GM21529 (cell line): ENCODE results near the gene ZRANB3.
"Not testable (repeated sequence)": the region's sequence is repeated elsewhere in the genome, so short reads cannot be mapped to it uniquely, and the experiment has no call there.

Source experiments
- ATAC-seq: cut with Tn5 transposase; IDR thresholded peaks from one replicate; pipeline ENCODE4 v1.9.1; 2021; ENCODE audit not compliant: unreplicated experiment

Gene ZRANB3

GRCh38 chr2:135144343-135144742 is 386.7 kb downstream of the ZRANB3 start:
- ATAC-seq = no peak

DNA sequence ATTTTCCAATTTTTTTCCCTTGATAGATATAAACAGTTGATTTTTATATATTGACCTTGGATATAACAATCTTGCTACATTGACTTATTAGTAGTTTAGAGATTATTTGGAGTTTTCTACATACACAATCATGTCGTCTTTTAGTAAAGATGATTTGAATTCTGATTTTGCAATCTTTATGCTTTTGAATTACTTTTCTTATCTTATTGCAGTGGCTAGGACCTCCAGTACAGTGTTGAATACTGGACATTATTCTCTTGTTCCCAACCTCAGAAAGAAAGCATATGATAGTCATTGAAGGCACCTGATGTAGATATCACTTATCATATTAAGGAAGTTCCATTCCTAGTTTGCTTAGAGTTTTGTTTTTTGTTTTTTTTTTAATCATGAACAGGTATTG is 388.7 kb downstream of the ZRANB3 start:
- ATAC-seq = no peak

DNA sequence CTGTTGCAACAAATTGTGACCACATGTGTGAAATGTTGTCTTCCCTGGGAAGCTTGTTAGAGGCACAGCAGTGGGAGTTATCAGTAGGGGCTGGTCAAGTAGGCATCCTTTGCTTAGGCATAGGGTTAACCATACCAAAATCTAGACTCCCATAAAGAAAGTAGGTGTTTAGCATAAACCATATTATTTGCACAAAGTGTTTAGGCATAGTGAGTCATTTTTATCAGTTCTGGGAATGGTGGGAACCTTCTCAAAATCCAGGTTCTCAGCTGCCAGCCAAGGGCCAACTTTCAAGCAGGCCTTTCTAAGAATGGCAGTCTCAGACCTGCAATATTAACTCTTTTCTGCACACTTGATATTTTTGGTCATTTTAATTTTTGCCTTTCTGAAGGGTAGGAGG is 390.4 kb downstream of the ZRANB3 start:
- no peak for ATAC-seq

DNA sequence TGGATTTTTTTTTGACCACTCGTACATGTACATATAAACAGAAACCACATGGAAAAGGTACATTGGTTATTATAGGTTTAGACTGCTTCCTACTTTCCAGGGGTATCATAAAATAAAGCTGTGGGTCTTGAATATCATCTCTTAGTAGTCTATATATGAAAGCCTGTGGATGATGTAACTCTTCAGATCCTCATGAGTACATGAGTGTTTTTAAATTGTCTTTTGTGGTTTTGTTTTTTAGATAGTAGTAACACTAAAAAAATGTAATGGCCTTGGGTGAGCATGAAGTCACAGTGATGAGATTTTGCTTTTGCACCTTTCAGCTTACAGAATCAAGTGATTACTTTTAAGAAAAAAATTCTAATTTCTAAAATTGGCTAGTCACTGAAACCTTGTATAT is 398.7 kb downstream of the ZRANB3 start:
- no peak for ATAC-seq

GRCh38 chr2:135130751-135131150 is 400.3 kb downstream of the ZRANB3 start:
- no peak for ATAC-seq

- no peak for ATAC-seq
Measured at GRCh38 chr2:135125940-135126339, 405.1 kb downstream of the ZRANB3 start.

DNA sequence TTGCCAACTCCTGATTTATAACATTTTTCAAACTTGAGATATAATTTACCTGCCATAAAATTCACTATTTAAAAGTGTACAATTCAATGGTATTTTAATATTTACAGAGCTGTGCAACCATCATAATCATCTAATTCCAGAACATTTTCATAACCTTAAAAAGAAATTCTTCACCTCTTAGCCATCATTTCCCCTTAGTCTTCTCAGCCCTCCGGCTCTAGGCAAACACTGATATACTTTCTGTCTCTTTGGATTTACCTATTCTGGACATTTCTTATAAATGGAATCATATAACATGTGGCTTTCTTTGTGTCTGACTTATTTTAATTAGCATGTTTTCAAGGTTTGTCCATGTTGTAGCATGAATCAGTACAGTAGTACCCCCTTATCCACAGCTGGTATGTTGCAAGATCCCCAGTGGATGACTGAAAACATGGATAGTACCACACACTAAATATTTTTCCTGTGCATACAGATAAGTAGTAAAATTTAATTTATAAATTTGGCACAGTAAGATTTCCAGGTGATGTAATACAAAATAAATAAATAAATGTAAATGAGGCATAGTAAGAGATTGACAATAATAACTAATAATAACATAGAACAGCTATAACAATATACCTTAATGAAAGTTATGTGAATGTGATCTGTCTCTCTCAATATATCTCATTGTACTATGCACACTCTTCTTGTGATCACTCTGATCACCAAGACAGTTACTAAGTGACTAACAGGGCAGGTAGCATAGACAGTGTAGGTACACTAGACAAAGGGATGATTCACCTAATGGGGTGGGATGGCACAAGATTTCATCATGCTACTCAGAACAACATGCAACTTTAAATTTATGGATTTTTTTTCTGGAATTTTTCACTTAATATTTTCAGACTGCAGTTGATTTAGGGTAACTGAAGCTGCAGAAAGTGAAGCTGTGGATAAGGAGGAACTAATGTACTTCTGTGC is 405.8 kb downstream of the ZRANB3 start:
- ATAC-seq = no peak

GRCh38 chr2:135121658-135122039 is 409.4 kb downstream of the ZRANB3 start:
- ATAC-seq = not testable (repeated sequence)

- ATAC-seq = no peak
Measured at GRCh38 chr2:135121016-135121657, 409.9 kb downstream of the ZRANB3 start.

GRCh38 chr2:135119582-135119981 is 411.4 kb downstream of the ZRANB3 start:
- ATAC-seq = no peak

DNA sequence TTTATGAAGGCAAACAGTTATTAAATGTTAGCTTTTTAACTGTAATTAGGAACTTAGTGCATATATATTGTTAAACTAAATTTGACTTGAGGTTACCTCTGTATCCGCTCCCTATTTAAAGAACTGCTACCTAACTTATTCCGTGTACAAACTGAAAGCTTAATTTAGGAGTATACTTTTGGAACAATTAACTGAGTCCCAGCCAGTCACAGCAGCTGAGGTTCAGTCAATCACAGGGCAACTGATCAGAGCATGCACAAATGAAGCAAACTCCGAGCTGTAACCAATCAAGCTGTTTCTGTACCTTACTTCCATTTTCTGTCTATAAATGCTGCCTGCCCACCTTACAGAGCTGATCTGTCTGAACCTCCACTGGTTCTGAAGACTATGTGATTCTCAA is 417.7 kb downstream of the ZRANB3 start:
- ATAC-seq = no peak

DNA sequence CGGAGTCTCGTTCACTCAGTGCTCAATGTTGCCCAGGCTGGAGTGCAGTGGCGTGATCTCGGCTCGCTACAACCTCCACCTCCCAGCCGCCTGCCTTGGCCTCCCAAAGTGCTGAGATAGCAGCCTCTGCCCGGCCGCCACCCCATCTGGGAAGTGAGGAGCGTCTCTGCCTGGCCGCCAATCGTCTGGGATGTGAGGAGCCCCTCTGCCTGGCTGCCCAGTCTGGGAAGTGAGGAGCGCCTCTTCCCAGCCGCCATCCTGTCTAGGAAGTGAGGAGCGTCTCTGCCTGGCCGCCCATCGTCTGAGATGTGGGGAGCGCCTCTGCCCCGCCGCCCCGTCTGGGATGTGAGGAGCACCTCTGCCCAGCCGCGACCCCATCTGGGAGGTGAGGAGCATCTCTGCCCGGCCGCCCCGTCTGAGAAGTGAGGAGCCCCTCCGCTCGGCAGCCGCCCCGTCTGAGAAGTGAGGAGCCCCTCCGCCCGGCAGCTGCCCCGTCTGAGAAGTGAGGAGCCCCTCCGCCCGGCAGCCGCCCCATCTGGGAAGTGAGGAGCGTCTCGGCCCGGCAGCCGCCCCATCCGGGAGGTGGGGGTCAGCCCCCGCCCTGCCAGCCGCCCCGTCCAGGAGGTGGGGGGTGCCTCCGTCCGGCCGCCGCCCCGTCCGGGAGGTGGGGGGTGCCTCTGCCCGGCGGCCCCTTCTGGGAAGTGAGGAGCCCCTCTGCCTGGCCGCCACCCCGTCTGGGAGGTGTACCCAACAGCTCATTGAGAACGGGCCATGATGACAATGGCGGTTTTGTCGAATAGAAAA is 425.3 kb downstream of the ZRANB3 start:
- ATAC-seq = not testable (repeated sequence)

DNA sequence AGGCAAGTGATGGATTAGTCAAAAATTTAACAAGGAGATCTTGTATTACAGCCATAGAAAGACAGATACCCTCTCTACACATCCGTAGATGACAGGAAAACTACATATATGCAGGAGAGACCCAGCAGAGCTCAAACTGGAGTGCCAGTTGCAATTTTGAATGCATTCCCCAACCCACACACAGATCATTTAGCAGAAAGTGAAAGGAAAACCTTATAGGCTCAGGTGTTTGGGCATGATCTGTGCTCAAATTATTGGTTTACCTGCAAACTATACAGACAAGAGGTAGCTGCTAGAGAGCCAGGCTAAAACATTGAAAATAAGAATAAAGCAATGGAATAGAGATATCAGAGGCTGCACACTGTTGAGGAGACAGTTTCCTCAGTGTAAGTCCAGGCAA is 427.2 kb downstream of the ZRANB3 start:
- ATAC-seq = no peak

GRCh38 chr2:135099802-135100483 is 431.1 kb downstream of the ZRANB3 start:
- no peak for ATAC-seq

DNA sequence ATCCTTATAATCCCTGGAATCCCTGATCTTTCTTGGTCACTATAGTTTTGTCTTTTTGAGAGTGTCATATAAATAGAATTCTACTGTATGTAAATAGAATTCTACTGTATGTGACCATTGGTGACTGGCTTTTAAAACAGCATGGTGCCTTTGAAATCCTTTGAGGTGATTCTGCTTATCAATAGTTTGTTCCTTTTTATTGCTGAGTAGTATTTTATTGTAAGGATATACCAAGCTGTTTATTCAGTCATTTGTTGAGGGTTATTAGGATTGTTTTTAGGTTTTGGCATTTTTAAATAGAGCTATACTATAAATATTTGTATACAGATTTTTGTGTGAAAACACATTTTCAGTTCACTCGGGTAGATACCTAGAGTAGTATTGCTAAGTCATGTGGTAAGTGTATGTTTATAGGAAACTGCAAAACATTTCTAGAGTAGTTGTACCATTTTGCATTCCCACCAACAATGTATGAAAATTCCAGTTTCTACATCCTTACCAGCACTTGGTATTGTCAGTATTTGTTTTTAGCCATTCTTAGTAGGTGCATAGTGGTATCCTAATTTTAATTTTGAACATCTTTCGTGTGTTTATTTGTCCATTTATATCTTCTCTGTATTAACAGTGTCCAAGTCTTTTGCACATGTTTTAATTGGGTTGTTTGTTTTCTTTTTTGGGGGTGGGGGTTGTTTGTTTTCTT is 433.3 kb downstream of the ZRANB3 start:
- ATAC-seq = no peak

DNA sequence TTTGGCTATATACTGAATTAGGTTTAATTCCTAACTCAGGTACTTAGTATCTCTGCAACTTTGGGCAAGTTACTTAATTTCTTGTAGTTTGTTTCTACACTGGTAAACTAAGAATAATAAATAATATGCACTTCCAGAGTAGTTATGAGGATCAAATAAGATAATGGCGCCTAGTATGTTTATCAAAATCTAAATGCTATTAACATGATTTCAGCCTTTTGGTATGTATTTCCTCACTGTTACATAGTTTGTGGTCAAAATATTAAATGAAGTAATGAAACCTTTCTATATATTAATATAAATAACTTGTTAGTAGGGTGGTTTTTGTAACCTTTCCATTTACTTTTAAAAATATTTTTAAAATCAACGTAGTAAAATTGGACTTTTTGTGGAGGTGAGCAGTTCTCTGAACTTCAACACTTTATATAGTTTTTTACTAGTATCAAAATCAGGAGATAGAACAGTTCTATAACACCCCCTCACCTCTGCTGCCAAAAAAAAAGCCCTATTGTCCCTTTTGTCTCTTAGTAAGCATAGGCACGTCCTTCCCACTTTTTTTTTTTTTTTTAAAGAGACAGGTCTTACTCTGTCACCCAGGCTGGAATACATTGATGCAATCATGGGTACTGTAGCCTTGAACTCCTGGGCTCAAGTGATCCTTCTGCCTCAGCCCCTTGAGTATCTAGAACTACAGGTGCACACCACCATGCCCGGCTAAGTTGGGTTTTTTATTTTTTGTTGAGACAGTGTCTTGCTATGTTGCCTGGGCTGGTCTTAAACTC is 434.2 kb downstream of the ZRANB3 start:
- no peak for ATAC-seq

GRCh38 chr2:135095591-135095990 is 435.4 kb downstream of the ZRANB3 start:
- no peak for ATAC-seq

DNA sequence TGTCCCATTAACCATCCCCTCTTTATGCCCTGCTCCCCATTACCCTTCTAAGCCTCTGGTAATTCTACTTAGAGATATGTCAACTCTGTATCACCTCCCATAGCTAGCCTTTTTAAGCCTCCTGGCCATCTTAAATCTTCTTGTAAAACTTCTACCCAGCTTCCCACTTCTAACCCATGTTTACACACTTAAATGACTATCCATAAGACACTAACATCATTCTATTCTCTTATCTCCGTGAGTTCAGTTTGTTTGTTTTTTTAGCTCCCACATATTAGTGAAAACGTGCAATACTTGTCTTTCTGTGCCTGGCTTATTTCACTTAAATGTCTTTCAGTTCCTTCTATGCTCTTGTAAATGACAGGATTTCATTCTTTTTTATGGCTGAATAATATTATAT is 436.5 kb downstream of the ZRANB3 start:
- ATAC-seq = no peak

GRCh38 chr2:135093670-135094330 is 437.2 kb downstream of the ZRANB3 start:
- no peak for ATAC-seq
